ENCODE measurements around the gene ZNF646.
A peak's percentile ranks its signal among the peaks of the same experiment; 100 is the strongest.

ZNF646 gene

GRCh38 chr16:31080035-31080629, 5.9 kb downstream of the ZNF646 start:
- no peaks in the 10 kb centered on the region for H3K27me3 ChIP-seq (ENCODE audit: insufficient read depth, low read length, poor library complexity, severe bottlenecking)
- no peaks in the 10 kb centered on the region for H3K9me2 ChIP-seq (replicated peaks; ENCODE audit: low read depth, low read length)
- no peak overlapping the region for H3K4me2 ChIP-seq (ENCODE audit: low read depth, low read length, poor library complexity, severe bottlenecking)
- H3K36me3 ChIP-seq (ENCODE audit: insufficient read depth, low read length) = peaks cover 35% of the 10 kb centered on the region; the same call in 1 of the 2 replicates
- H2AFZ ChIP-seq (ENCODE audit: low read length) = no peak overlapping the region
- H4K20me1 ChIP-seq (ENCODE audit: insufficient read depth, low read length, poor library complexity, severe bottlenecking) = peaks cover 48% of the 10 kb centered on the region
- no peaks in the 10 kb centered on the region for H3F3A ChIP-seq (ENCODE audit: low read depth)
- no peaks in the 10 kb centered on the region for H3K9me3 ChIP-seq (ENCODE audit: insufficient read depth, low read depth, low read length)
- peaks cover 53% of the 10 kb centered on the region for H3K79me2 ChIP-seq (ENCODE audit: insufficient read depth, low read length)
- peaks cover 12% of the 10 kb centered on the region for H3K4me1 ChIP-seq (ENCODE audit: insufficient read depth, low read length, poor library complexity, severe bottlenecking)
- no peak for TF ChIP-seq EZH2phosphoT487 (IDR thresholded peaks at IDR 0.05; ENCODE audit: borderline replicate concordance)
- TF ChIP-seq CTCF (conservative IDR thresholded peaks at IDR 0.05; ENCODE audit: low read length) = no peak
- H3K9ac ChIP-seq (ENCODE audit: low read depth, low read length, poor library complexity, severe bottlenecking) = no peak overlapping the region
- no peak overlapping the region for H3K4me3 ChIP-seq (ENCODE audit: low read length, poor library complexity, severe bottlenecking)

- Histone ChIP-seq H3K27me3 (ENCODE audit: insufficient read depth, low read length, poor library complexity, severe bottlenecking) (no peaks in the 10 kb centered on the region), H3K9me2 (replicated peaks; ENCODE audit: low read depth, low read length) (no peaks in the 10 kb centered on the region), H3F3A (ENCODE audit: low read depth) (no peaks in the 10 kb centered on the region), H3K9ac (ENCODE audit: low read depth, low read length, poor library complexity, severe bottlenecking) (no peak overlapping the region), H3K9me3 (ENCODE audit: insufficient read depth, low read depth, low read length) (no peaks in the 10 kb centered on the region), H3K79me2 (ENCODE audit: insufficient read depth, low read length) (peaks cover 45% of the 10 kb centered on the region), H3K36me3 (ENCODE audit: insufficient read depth, low read length) (peaks cover 38% of the 10 kb centered on the region; the same call in 1 of the 2 replicates), H3K4me1 (ENCODE audit: insufficient read depth, low read length, poor library complexity, severe bottlenecking) (peaks cover 5% of the 10 kb centered on the region), H3K4me2 (ENCODE audit: low read depth, low read length, poor library complexity, severe bottlenecking) (peak overlapping the region; percentile 27), H3K4me3 (ENCODE audit: low read length, poor library complexity, severe bottlenecking) (no peak overlapping the region), H2AFZ (ENCODE audit: low read length) (no peak overlapping the region), H4K20me1 (ENCODE audit: insufficient read depth, low read length, poor library complexity, severe bottlenecking) (peaks cover 41% of the 10 kb centered on the region)
- TF ChIP-seq CTCF (conservative IDR thresholded peaks at IDR 0.05; ENCODE audit: low read length) = no peak
- no peak for TF ChIP-seq EZH2phosphoT487 (IDR thresholded peaks at IDR 0.05; ENCODE audit: borderline replicate concordance)
Measured at GRCh38 chr16:31080756-31081419, 6.7 kb downstream of the ZNF646 start.

GRCh38 chr16:31081428-31082351, 7.5 kb downstream of the ZNF646 start:
- H3K9ac ChIP-seq (ENCODE audit: low read depth, low read length, poor library complexity, severe bottlenecking) = no peak overlapping the region
- peak overlapping the region; percentile 27 for H3K4me2 ChIP-seq (ENCODE audit: low read depth, low read length, poor library complexity, severe bottlenecking)
- H3K4me3 ChIP-seq (ENCODE audit: low read length, poor library complexity, severe bottlenecking) = no peak overlapping the region
- H3K4me1 ChIP-seq (ENCODE audit: insufficient read depth, low read length, poor library complexity, severe bottlenecking) = peaks cover 4% of the 10 kb centered on the region
- H3K27me3 ChIP-seq (ENCODE audit: insufficient read depth, low read length, poor library complexity, severe bottlenecking) = no peaks in the 10 kb centered on the region
- H3K36me3 ChIP-seq (ENCODE audit: insufficient read depth, low read length) = peaks cover 37% of the 10 kb centered on the region; the same call in 1 of the 2 replicates
- no peaks in the 10 kb centered on the region for H3K9me3 ChIP-seq (ENCODE audit: insufficient read depth, low read depth, low read length)
- peaks cover 37% of the 10 kb centered on the region for H3K79me2 ChIP-seq (ENCODE audit: insufficient read depth, low read length)
- H3K9me2 ChIP-seq (replicated peaks; ENCODE audit: low read depth, low read length) = no peaks in the 10 kb centered on the region
- H3F3A ChIP-seq (ENCODE audit: low read depth) = no peaks in the 10 kb centered on the region
- TF ChIP-seq CTCF (conservative IDR thresholded peaks at IDR 0.05; ENCODE audit: low read length) (no peak), EZH2phosphoT487 (IDR thresholded peaks at IDR 0.05; ENCODE audit: borderline replicate concordance) (no peak)
- H4K20me1 ChIP-seq (ENCODE audit: insufficient read depth, low read length, poor library complexity, severe bottlenecking) = peaks cover 33% of the 10 kb centered on the region
- H2AFZ ChIP-seq (ENCODE audit: low read length) = no peak overlapping the region
